ENCODE measurements around the gene KAZN.

DNA sequence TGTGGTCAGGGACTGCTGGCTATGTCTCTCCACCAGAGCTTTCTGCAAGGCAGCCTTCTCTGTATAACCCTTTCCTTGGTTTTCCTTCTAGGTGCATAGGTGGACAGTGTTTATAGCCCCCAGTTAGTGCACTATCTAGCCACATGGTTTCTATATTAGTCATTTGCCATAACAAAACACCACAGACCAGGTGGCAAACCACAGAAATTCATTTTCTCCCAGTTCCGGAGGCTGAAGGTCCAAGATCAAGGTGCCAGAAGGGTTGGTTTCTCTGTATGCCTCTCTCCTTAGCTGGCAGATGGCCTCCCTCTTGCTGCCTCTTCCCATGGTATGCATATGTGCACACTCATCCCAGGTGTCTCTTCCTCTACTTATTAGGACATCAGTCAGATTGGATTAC lies 106.4 kb downstream of the KAZN start:
- no peak for TF ChIP-seq CTCF (conservative IDR thresholded peaks at IDR 0.05 in 1 of 2, IDR thresholded peaks at IDR 0.05 in 1 of 2; ENCODE audit: low read depth in 1 of 2, low read length in 2 of 2)
- TF ChIP-seq EZH2 (IDR thresholded peaks at IDR 0.05; ENCODE audit: low read length, missing control alignments) = no peak

Data from fibroblast of lung (primary cell).